ENCODE measurements around the gene ACTN4. TPM values are rescaled to one million over a fixed set of nuclear protein-coding genes. Genes with fewer than 3 reads are reported as not detected.

Gene ACTN4
- total and polyA plus RNA-seq, 2 of the 4 experiments (the other 2 are of a cell fraction) = 541 to 659 TPM

DNA sequence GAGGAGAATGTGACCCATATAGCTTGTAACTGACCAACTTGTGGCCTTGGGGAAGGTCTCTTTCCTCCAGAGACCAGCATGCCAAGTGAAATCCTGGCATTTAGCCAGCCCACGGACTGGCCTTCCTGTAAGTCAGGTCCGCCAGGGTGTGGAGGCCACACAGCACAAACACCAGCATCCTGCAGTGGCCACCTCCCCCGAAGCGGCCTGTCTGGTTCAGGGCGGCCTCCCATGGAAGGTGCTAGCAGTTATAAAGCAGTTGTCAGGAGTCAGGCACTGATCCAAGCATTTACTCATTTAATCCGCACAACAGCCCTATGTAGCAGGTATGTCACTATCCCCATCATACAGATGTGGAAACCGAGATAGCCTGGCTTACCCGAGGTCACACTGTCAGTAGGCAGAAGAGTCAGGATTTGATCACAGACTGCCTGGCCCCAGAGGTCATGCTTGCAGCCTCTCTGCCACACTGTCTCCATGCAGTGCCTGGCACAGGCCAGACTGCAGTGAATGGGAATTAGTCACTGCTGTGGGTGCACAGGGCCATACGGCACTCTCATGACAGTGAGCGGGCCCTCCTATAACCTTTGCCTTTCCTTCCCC is 60.2 kb downstream of the ACTN4 start:
- WGBS, 2 experiments (ENCODE audit: extremely low coverage in 2 of 2, insufficient read length in 1 of 2) = 73% methylated on average over 2 of the region's 10 CpGs; no CpG with 5 or more reads in 1 of the 2 experiments
- CTCF ChIA-PET = no interaction called here
- peaks cover 34% of the 10 kb centered on the region for H3K4me1 ChIP-seq (ENCODE audit: control insufficient read depth, insufficient read depth, low read length)

More for the DNA sequence above, 60.2 kb downstream of the ACTN4 start:
- TF ChIP-seq, protein P1, sequence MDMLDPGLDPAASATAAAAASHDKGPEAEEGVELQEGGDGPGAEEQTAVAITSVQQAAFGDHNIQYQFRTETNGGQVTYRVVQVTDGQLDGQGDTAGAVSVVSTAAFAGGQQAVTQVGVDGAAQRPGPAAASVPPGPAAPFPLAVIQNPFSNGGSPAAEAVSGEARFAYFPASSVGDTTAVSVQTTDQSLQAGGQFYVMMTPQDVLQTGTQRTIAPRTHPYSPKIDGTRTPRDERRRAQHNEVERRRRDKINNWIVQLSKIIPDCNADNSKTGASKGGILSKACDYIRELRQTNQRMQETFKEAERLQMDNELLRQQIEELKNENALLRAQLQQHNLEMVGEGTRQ (IDR thresholded peaks at IDR 0.05; ENCODE audit: low read depth, low read length) = no peak
- TF ChIP-seq FOS (IDR thresholded peaks at IDR 0.05; ENCODE audit: low read depth, low read length) = no peak
- no peak for TF ChIP-seq POLR2A (IDR thresholded peaks at IDR 0.05; ENCODE audit: low read depth, low read length)
- TF ChIP-seq MXI1 (IDR thresholded peaks at IDR 0.05; ENCODE audit: borderline replicate concordance, low read depth, low read length) = no peak
- TF ChIP-seq BHLHE40 (IDR thresholded peaks at IDR 0.05; ENCODE audit: low read depth, low read length) = no peak
- H3K4ac ChIP-seq (ENCODE audit: low read depth, low read length) = 0 out of 2 replicates have a peak overlapping the region, but pooled peaks have one; percentile 31
- POLR2A ChIA-PET (ENCODE audit: unreplicated experiment) = no interaction called here
- no peak overlapping the region for H3K14ac ChIP-seq (replicated peaks; ENCODE audit: low read depth, low read length)
- in situ Hi-C loops (cut with MboI; ENCODE audit: low sequenced_read_pairs) (no loop called here), intact Hi-C loops (cut with micrococcal nuclease) (no loop called here), dilution Hi-C loops (cut with HindIII; ENCODE audit: low sequenced_read_pairs, unreplicated experiment) (no loop called here)
- H2AFZ ChIP-seq (replicated peaks; ENCODE audit: low read length, poor library complexity) = no peak overlapping the region
- H4K8ac ChIP-seq (ENCODE audit: low read depth in 2 of 2, low read length in 2 of 2) = peak overlapping the region in 1 of 2 experiments; percentile 19; a peak in 1 of 4 replicates
- no peak overlapping the region for H4K5ac ChIP-seq (ENCODE audit: low read depth, low read length)
- no peak overlapping the region for H2BK20ac ChIP-seq (ENCODE audit: low read depth, low read length)
- peaks cover 20% of the 10 kb centered on the region for H3K9me1 ChIP-seq (ENCODE audit: insufficient read depth, low read length)
- no peak overlapping the region for H3K23ac ChIP-seq (ENCODE audit: low read depth, low read length)
- H2AK5ac ChIP-seq (ENCODE audit: low read depth, low read length) = 0 out of 2 replicates have a peak overlapping the region, but pooled peaks have one; percentile 13
- H2BK15ac ChIP-seq (ENCODE audit: low read depth, low read length) = no peak overlapping the region
- ATAC-seq (ENCODE audit: low read depth) (no peak), DNase-seq (peak; percentile 23)
- H2BK5ac ChIP-seq (ENCODE audit: low read depth, low read length, poor library complexity, severe bottlenecking) = peak overlapping the region; percentile 15
- H4K20me1 ChIP-seq (ENCODE audit: insufficient read depth, low read length) = peaks cover 56% of the 10 kb centered on the region
- H3K9me3 ChIP-seq (ENCODE audit: control insufficient read depth, insufficient read depth, low read length) = no peaks in the 10 kb centered on the region
- H3K56ac ChIP-seq (ENCODE audit: extremely low read depth, insufficient read depth, low read length) = no peak overlapping the region
- no peak overlapping the region for H2BK120ac ChIP-seq (ENCODE audit: low read depth, low read length)
- H3K4me2 ChIP-seq (ENCODE audit: low read depth, low read length) = no peak overlapping the region
- no peak overlapping the region; the same call in 1 of the 2 replicates for H3K9ac ChIP-seq (ENCODE audit: low read depth, low read length)
- peaks cover 33 to 94% of the 10 kb centered on the region in 2 experiments for H3K79me1 ChIP-seq (ENCODE audit: low read depth in 1 of 2, low read length in 2 of 2)
- no TSS peak for BruUV-seq (replicated peaks)
- no peak overlapping the region for H3K18ac ChIP-seq (ENCODE audit: low read depth, low read length)
- H4K91ac ChIP-seq (ENCODE audit: insufficient read depth, low read depth, low read length) = no peak overlapping the region
- H3K4me3 ChIP-seq (ENCODE audit: insufficient read depth, low read depth, low read length) = no peak overlapping the region
- peaks cover 91% of the 10 kb centered on the region for H3K36me3 ChIP-seq (ENCODE audit: control insufficient read depth, insufficient read depth, low read length)
- no peak overlapping the region for H2AK9ac ChIP-seq (replicated peaks; ENCODE audit: low read depth, low read length, poor library complexity)
- peak overlapping the region; percentile 30; the same call in 1 of the 2 replicates for H3K27ac ChIP-seq (ENCODE audit: insufficient read depth, low read length)
- no peaks in the 10 kb centered on the region for H3K27me3 ChIP-seq (ENCODE audit: control insufficient read depth, insufficient read depth, low read length)

Measured in IMR-90 (cell line).